Measurements from ENCODE around the gene SPATA16.
"Not testable (repeated sequence)": the region's sequence is repeated elsewhere in the genome, so short reads cannot be mapped to it uniquely, and the experiment has no call there.

Gene SPATA16, protein sequence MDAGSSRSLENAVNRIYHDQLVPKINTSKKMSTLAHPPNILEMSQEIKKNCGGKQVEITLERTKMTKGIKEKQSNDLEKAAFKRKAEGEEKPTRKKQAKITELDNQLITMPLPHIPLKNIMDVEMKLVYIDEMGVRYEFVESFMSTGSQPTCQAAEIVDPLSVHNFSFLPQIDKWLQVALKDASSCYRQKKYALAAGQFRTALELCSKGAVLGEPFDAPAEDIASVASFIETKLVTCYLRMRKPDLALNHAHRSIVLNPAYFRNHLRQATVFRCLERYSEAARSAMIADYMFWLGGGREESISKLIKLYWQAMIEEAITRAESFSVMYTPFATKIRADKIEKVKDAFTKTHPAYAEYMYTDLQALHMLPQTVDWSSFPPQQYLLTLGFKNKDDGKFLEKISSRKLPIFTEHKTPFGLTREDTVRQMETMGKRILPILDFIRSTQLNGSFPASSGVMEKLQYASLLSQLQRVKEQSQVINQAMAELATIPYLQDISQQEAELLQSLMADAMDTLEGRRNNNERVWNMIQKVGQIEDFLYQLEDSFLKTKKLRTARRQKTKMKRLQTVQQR

DNA sequence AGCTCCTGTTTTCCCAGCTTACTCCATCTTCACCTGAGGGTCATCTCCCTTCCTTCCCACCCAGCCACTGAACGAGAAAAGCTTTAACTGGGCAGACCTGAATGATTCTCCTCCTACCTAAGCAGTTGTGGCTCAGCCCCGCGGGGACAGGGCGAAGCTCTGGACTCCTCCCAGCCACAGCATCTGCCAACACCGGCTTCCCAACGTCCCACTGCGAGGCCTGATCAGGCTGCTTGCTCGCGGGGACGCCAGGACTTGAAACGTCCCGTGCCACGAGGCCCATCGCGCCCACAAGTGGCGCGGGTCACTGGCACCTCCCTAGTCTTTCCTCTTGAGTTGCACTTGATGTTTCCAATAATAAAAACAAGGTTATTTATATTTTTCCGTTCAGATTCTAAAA is at the start of gene SPATA16:
SPATA16 (minus strand) TSS at position 250 of the 400 bp plus-strand sequence. CDS start 23,504 bp downstream, outside the sequence.
- no peak for DNase-seq (ENCODE audit: low spot score)

DNA sequence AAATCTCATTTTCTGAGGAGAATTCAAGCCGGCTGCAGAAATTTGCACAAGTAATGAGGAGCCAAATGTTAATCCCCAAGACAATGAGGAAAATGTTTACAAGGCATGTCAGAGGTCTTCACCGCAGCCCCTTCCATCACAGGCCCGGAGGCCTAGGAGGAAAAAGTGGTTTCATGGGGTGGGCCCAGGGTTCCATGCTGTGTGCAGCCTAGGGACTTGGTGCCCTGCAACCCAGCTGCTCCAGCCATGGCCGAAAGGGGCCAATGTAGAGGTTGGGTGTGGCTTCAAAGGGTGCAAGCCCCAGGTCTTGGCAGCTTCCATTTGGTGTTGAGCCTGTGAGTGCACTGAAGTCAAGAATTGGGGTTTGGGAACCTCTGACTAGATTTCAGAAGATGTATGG is 42.0 kb upstream of the SPATA16 start:
- not testable (repeated sequence) for DNase-seq (ENCODE audit: low spot score)

DNA sequence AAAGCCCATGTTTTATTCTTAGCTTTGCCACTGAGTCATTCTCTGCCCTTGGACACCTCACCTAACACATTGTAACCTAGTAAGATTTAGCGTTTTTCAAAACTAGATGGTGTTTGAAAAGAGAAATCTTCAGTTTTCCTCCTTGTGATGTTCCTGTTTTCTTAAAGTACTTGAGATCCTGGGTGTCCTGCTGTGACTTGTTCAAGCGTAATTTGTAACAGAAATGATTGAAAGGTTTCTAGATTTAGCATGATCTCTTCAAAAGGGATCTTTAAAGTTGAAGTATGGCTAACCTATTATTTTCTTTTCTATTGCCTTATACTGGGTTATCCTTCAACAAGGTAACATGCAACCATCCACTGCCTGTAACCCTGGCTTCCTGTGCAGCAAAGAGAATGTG is 32.6 kb upstream of the SPATA16 start:
- DNase-seq (ENCODE audit: low spot score): no peak

DNA sequence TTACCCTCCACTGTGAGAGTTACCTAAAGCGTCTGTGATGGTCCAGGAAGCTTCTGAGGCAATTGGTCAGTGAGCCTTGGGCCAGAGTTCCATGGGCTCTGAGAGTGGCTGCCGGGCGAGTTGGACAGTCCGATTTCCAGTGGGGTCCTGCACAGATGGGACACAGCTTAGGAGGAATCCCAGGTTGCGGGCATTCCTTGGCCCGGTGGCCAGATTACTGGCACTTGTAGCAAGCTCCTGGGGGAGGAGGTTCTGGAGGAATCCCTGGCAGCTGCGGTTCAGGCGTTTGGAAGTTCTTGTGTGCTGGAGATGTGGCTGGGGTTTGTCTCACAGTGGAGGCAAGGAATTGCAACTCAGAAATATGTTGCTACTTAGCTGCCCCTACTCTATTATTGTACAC is 18.1 kb upstream of the SPATA16 start:
- not testable (repeated sequence) for DNase-seq (ENCODE audit: low spot score)

DNA sequence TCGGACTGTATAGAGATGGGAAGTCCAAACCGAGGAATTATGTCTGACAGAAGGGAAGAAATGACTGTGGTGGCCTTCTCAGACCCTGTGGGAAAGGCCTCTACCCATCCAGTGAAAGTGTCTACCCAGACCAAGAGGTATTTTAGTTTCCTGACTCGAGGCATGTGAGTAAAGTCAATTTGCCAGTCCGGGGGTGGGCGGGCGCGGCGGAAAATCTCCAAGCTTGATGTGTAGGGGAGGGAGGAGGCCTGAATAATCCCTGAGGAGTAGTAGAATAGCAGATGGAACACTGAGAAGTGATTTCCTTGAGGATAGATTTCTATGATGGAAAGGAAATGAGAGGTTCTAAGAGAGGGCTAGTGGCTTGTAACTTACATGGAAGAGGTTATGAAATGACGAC is 15.5 kb upstream of the SPATA16 start:
- DNase-seq (ENCODE audit: low spot score): not testable (repeated sequence)

DNA sequence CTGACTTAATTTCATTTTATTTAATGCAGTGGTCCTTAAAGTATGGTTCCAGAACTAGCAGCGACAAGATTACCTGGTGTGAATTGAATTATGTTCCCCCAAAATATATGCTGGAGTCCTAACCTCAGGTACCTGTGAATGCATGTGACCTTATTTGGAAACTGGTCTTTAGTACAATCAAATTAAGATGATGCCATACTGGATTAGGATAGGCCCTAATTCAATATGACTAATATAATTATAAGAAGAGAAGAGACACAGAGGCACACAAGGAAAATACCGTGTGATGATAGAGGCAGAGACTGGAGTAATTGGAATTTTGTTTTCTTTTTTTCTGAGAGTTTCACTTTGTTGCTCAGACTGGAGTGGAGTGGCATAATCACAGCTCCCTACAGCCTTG is 12.6 kb upstream of the SPATA16 start:
- no peak for DNase-seq (ENCODE audit: low spot score)

DNA sequence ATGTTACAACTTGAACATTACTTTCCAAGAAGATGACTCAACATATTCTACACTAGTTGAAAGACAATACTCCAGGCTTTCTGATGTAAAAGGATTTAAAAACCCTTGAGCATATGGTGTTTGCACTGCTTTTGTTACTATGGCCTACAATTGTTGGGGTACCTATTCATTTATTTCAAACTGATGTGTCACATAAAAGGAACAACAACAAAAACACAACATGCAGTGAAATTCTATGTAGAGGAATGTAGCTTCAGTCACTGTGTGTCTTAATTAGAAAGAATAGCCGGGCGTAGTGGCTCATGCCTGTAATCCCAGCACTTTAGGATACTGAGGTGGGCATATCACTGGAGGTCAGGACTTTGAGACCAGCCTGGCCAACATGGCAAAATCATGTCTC is 1.6 kb downstream of the SPATA16 start:
- no peak for DNase-seq (ENCODE audit: low spot score)

DNA sequence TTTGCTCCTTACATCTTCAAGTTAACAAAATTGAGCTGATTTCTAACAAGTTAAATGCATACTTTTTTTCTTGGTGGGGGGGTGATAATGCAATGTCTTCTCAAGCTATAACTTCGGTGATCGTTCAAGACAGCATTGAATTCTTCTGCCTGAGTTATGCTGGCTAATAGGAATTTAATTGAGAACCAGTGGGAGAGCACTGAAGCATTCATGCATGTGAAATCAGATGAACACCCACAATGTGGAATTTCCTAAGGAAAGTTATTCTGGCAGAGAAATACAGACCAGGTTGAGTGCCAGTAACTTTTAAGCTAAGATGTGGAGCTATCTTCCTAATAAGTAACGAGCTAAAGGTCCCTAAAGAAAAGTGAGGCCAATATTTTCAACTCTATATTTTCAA is 3.0 kb downstream of the SPATA16 start:
- DNase-seq (ENCODE audit: low spot score): no peak

DNA sequence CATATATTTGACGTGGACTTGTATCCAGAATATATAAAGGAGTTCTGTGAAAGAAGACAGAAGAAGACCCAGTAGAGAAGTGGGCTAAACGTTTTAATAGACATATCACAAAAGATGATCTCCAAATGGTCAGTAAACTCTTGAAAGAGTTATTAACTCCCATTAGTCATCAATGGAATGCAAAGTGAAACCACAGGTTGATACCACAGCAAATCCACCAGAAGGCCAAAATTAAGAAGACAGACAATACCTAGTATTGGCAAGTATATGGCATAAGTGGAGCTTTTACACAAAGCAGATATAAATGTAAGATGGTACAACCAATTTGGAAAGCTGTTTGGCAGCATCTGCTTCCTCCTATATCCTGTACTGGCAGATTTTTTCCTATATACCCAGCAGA is 6.0 kb downstream of the SPATA16 start:
- no peak for DNase-seq (ENCODE audit: low spot score)

DNA sequence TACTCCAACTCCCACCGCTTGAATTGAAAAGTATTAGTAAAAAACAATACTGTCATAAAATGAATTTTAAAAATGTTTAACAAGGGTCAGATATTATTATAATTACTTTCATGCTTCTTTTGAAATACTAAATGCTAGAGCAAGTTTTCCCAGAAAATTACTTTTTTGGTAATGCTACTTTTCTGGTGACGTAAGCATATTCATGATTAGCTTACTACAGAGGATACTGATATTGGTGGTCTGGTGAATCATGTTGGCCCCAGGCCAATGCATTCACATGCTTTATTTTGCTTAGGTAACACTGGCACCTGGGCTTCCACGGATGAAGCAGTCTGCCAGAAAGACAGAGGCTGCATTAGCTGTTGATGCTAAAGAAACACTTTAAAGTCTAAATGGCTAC is 12.4 kb downstream of the SPATA16 start:
- no peak for DNase-seq (ENCODE audit: low spot score)

DNA sequence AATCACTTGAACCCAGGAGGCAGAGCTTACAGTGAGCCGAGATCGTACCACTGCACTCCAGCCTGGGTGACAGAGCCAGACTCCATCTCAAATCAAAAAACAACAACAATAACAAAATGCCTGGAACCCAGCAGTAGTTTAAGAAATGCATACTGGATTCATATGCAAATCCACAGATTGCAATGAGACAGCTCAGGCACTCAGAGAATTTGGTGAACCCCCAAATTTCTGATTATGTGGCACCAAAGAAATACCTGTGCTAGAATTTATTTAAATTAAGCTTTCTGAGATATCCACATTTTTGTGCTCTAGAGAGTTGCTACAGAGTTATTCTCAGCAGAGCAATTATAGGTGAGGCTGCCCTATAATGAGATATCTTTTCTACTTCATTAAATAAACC is 29.7 kb downstream of the SPATA16 start:
- DNase-seq (ENCODE audit: low spot score): no peak

DNA sequence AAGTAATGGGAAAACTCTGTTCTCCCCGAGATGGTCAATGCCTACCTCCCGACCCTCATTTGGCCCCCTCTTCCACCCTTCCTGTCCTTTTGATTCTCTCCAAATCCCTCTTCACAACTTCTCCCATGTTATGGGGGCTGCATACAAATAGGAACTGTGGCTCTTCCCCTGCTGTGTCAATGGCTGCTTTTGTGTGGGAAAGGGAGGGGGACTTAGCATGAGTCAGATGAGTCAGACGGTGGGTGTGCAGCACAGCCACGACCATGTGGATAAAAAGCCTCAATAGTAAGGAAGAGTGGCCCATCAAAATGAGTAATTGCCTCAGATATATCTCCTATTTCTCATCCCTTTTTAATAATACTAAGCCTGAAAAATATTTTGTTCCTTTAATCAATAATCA is 31.9 kb downstream of the SPATA16 start:
- no peak for DNase-seq (ENCODE audit: low spot score)

DNA sequence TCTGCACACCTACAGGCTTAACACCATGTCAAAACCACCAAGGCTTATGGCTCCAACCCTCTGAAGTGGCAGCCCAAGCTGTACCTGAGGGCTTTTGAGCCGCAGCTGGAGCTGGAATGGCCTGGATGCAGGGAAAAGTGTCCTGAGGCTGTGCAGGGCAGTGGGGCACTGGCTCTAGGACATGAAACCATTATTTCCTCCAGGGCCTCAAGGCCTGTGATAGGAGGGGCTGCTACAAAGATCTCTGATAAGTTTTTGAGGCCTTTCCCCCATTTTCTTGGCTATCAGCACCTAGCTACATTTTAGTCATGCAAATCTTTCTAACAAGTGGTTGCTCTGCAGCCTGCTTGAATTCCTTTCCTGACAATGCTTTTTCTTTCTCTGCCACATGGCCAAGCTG is 37.6 kb downstream of the SPATA16 start:
- DNase-seq (ENCODE audit: low spot score): no peak

DNA sequence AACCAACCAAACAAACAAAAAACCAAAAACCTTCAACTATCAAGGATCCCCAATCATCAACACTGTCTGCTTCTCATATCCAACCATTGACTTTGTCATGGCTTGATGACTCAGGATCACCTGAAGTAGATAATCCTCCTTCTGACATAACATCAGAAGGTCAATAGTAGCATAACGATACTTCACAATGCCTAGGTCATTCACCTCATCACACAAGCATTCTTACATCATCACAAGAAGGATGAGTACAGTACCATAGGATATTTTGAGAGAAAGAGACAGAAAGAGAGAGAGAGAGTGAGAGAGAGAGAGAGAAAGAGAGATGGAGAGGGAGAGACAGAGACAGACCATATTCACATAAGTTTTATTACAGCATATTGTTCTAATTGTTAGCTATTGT is 42.1 kb downstream of the SPATA16 start:
- DNase-seq (ENCODE audit: low spot score): no peak

DNA sequence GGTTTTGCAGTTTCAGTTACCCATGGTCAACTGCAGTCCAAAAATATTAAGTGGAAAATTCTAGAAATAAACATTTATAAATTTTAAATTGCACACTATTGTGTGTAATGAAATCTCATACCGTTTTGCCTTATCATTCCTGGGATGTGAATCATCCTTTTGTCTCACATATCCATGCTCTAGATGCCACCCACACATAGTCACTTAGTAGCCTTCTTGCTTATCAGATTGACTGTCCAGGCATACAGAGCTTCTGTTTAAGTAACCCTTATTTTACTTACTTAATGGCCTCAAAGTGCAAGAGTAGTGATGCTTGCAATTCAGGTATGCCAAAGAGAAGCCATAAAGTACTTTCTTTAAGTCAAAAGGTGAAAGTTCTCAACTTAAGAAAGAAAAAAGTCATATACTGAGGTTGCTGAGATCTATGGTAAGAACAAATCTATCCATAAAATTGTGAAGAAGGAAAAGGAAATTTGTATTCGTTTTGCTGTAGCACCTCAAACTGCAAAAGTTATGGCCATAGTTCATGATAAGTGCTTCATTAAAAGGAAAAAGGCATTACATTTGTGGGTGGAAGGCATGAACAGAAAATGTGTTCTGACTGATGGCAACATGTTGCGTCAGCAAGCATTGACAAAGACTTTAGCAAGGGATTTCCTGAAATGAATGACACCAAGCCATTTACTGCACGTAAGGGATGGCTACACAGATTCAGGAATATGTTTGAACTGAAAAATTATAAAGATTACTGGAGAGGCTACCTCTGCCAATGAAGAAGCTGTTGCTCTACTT is 43.8 kb downstream of the SPATA16 start:
- DNase-seq (ENCODE audit: low spot score): no peak

DNA sequence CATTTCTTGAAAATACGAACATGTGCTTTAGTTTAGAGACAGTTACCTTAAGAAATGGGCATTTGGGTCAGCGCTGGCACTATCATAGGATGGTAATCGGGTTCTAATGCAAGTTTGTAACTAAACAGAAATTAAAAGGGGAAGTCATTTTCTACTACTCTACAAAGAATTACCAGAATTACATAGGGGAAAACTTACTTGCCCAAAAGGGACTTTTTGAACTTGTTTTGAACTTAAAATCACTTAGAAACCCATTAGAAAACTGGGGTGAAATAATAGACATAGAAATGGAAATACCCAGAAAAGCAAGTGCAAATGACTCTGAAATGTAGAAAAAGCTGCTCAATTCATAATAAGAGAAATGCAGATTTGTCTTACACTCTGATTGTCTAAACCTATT is 44.9 kb downstream of the SPATA16 start:
- DNase-seq (ENCODE audit: low spot score): no peak

DNA sequence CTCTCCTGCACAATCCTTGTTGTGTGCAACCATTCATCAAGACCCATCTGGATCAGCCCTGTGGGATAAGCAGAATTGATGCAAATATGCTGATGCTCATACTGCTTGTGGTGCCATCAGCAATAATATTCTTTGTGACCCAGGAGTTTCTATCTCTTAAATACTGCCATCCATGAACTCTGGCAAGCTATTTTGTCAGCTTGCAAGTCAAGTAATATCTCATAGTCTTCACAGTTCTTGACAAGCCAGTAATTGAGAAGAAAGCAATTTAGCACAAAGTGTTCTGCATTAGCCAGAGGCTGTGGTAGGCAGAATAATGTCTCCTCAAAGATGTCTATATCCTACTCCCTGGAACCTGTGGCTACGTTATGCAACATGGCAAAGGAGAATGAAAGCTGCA is 49.0 kb downstream of the SPATA16 start:
- no peak for DNase-seq (ENCODE audit: low spot score)

DNA sequence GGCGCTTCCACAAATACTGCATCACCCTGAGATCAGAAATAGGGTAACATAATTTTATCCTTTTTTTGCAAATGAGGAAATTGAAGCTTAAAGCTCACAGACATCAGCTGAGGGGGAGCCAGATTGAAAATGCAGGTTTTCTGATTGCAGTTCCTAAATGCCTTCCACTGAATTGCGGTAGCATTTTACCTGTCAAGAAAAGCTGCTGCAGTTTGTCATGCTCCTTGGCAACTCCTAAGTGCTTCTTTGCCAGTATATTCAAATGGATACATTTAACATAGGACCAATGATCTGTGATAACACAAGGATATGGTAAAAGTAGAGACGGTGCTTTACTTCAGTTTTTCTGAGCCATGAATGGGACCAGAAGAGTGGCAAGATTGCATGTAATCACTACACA is 50.5 kb downstream of the SPATA16 start:
- no peak for DNase-seq (ENCODE audit: low spot score)

DNA sequence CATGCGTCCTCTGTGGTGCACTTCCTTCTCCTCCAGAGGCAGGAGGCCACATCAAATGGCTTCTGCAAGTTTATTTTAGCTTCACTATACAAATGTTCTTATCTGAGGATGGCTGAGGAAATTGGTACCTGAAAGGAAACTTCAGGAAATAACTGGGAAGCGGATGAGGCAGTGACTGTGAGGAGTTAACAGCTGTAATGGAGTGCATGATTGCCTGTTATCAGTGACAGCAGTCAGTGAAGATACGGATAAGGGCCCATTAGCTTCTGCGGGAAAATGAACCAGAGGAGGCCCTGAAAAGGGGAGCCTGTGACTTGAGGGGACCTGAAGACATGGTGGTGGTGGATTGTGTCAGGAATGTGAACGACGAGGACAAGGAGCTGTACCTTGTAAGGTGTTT is 51.8 kb downstream of the SPATA16 start:
- DNase-seq (ENCODE audit: low spot score): no peak

DNA sequence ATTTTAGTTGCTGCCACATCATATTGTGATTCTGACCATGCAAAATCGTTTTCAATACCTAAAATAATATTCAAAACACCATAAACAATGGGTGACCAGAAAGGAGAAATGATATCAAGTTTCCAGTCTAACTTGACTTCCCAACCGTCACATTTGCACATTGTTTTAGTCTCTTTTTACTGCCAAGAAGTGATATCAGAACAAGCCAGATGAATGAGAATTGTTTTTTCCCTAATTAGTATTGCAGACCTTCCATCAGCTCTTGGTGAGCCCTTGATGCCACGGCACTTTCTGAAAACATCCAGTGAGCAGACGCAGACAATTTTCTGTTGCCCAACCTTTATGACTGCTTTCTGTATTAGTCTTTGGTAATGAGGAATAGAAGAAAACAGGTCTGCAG is 62.5 kb downstream of the SPATA16 start:
- no peak for DNase-seq (ENCODE audit: low spot score)

DNA sequence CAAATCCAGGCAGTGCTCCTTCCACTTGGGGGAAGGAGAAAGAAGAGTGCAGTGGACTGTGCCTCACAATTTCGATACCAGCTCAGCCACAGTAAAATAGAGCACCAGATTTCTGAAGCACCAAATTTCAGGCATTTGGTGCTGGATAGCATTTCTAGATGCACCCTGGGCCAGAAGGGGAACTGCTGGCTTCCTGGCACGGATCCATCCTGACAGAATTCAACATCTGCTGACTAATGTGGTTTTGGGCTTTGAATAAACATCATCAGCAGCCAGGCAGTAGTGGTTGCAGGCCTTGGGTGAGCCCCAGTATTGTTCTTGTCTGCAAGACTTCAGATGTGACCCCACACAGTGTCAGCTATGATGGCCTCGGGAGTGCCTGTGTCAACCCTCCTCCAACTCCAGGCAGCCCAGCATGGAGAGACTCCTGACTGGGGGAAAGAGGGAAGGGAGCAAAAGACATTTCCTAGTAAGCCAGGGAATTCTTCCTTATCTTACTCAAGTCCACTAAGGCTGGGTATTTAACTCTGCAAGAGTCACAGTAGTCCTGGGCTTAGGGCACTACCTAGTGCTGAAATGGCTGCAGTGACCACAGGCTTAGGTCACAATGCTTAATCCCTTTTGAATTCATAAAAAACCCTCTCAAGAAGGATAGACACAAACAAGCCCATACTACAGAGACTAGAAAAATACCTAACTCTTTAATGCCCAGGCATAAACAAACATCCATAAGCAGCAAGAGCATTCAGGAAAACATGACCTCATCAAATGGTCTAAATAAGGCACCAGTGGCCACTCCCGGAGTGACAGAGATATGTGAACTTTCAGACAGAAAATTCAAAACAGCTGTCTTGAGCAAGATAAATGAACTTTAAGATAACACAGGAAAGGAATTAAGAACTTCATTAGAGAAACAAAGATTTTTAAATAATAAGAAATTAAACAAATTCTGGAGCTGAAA is 74.7 kb downstream of the SPATA16 start:
- no peak for DNase-seq (ENCODE audit: low spot score)

DNA sequence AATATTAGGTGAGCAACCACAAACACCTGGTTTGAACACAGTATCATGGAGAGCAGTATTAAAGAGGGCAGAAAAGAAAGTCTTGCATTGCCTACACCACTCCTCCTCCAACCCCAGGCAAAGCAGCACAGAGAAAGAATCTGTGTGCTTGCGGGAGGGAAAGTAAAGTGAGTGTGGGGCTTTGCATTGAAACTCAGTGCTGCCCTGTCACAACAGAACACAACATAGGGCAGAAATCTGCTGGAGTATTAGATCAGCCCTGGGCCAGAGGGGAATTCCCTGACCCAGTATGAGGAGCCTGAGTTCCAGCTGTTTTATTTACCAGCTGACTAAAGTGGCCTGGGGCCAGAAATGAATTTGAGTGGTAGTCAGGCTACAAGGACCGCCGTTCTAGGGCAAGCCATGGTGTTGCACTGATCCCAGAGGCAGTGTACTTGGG is 75.5 kb downstream of the SPATA16 start:
- DNase-seq (ENCODE audit: low spot score): no peak
